HG03045 (cell line): ENCODE data around the gene NPPB.
"Not testable (repeated sequence)": the region's sequence is repeated elsewhere in the genome, so short reads cannot be mapped to it uniquely, and the experiment has no call there.

Experiments used
- ATAC-seq: cut with Tn5 transposase; IDR thresholded peaks from one replicate; pipeline ENCODE4 v1.9.1; 2021; ENCODE audit warnings: mild to moderate bottlenecking, moderate library complexity; ENCODE audit not compliant: unreplicated experiment

Gene NPPB

DNA sequence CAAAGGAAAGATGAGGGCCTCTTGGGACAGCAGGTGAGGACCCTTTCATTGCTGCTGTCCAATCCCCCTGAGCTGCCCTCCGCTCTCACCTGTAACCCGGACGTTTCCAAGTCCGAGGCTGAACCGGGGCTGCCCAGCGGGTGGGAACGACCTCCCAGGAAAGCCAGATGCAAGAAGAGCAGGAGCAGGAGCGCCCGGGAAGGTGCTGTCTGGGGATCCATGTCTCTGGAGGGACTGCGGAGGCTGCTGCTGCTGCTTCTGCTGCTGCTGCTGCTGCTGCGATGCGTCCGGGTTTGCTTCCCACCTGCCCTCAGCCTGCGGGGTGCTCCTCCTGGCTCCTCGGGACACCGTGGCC lies at the start of gene NPPB:
Gene NPPB (minus strand): TSS at position 333 of the 355 bp plus-strand sequence. CDS start 112 bp downstream, at position 221.
- ATAC-seq: no peak

DNA sequence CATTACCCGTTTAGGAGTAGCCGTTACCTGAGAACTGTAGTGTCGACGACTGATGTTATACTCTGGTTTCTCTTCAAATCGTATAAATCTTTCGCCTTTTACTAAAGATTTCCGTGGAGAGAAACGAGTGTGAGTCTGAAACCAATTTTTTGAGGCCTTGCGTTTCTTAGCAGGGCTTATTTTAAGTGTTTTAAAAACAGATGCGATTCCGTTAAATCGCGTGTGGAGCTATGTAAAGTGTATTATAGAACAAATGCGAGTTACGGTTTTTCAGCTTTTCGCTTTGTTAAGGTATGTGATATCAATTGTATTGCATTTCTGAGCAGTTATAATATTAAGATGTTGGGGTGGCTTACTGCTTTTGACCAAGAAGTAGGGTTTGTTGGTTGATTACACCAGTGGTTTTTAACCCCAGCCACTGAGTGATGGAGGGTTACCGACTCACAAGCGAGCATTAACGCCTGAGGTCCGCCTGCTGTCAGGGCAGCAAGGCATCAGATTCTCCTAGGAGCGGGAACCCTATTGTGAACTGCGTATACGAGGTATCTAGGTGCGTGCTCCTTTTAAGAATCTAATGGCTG lies 49.4 kb upstream of the NPPB start:
- ATAC-seq: peak; percentile 51

DNA sequence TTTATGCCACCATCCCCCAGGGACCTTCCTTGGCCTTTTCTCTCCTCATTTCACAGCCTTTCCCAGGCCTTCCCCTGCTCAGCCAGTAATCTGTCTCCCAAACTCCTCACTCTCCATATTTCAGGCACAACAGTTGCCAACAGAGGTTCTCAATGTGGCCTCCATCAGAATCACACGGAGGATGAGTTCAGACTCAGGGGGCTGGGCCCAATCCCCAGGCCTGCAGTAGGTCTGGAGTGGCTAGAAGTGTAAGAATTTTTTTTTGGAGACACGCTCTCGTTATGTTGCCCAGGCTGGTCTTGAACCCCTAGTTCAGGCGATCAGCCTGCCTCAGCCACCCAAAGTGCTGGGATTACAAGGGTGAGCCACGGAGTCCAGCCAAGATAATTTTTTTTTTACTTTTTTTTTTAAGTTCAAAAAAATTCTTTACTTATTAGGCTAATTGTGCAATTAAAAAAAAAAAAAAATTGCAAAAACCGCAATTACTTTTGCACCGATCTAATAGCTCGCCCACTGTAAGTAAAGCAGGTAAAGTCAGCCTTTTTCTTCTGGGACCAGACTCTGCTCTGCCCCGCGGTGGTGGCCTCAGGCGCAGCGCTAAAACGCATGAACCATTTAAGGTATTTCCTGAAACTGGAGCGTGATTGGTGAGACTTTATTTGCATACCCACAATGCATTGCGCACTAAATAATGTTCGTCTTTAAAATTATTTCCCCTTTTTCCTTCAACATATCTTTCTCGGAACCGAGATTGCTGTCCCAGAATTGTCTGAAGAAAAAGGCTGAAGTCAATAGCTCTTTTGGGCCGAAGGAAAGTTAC lies 48.7 kb upstream of the NPPB start:
- ATAC-seq: peak; percentile 39

DNA sequence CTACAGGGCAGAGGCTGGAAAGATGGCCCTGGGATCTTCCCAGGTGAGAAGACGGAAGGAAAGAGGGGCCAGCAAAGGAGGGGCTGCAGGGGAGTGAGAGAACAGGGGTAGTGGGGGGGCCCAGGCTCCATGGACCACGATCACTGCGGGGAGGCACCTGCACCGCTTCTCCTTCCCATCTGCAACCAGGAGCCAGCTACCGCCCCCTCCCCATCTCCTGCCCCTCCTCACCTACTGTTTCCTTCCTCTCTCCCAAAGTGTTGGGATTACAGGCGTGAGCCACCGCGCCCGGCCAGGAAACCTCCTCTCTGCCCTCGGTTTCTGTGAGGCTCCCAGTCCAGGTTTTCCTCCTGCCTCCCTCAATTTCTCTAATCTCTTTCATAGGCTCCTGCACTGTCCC lies 48.1 kb upstream of the NPPB start:
- no peak for ATAC-seq

DNA sequence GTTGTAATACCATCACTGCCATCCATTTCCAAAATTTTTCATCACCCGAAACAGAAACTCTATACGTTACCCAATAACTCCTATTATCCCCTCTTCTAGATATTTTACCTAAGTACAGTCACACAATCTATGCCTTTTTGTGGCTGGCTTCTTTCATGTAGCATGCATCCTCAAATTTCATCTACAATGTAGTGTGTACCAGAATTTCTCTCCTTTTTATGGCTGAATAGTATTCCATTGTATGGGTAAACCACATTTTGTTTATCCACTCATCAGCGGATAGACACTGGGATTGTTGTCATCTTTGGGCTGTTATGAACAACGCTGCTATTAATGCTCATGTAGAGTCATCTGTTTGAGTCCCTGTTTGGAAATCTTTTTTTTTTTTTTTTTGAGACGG lies 46.2 kb upstream of the NPPB start:
- no peak for ATAC-seq

DNA sequence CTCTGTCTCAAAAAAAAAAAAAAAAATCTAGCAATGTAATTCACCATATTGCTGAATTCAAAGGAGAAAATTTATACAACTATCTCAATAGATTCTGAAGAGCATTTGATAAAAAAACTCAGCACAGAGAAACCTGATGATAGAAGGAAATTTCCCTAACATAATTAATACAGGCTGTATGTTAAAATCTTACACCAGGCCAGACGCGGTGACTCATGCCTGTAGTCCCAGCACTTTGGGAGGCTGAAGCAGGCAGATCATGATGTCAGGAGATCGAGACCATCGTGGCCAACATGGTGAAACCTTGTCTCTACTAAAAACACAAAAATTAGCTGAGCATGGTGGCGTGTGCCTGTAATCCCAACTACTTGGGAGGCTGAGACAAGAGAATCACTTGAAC lies 45.4 kb upstream of the NPPB start:
- not testable (repeated sequence) for ATAC-seq

DNA sequence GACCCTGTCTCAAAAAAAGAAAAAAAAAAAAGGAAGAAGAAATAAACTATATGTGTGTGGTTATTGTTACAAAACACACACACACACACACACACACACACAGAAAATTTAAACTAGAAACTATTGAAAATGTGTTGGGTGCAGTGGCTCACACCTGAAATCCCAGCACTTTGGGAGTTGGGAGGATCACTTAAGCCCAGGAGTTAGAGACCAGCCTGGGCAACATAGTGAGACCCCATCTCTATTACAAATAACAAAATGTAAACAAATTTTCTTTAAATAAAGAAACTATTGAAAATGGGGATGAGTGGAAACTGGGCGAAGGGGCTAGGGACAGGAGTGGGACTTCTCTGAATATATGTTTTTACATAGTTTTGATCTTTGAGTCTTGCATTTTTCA lies 44.5 kb upstream of the NPPB start:
- no peak for ATAC-seq

DNA sequence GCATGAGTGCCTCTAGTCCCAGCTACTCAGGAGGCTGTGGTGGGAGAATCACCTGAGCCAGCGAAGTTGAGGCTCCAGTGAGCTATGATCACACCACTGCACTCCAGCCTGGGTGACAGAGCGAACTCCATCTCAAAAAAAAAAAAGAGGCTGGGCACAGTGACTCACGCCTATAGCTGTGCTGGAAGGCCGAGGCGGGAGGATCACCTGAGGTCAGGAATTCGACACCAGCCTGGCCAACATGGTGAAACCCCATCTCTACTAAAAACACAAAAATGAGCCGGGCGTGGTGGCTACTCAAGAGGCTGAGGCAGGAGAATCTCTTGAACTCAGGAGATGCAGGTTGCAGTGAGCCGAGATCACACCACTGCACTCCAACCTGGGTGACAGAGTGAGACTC lies 42.7 kb upstream of the NPPB start:
- not testable (repeated sequence) for ATAC-seq

DNA sequence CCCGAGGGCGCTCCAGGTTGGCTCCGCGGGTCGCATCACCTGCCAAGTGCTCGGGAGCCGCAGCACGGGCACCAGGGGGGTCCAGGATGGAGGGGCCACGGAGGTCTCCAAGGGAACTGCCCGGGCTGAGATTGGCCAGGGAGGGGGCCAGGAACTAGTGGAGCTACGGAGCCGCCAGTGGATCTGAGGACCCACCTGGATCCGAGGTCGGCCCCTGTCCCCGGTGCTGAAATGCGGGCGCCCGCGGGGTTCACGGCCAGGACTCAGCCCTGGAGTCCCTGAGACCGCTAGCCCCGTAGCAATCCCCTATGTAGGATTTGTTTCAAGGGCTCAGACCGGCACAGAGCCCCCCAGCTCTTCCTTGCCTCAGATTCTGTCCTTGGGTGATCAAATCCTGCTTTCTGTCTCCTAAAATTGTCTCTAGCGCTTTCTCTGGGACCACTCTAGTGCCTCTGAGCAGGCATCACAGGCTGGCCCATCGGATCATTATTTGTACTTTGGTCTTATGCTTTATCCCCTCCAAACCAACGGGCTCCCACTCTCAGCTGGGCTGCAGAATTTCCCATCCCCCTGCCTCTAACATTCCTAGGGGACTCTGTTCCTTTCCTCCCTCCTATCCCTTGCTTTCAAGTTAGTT lies 40.2 kb upstream of the NPPB start:
- ATAC-seq: no peak

DNA sequence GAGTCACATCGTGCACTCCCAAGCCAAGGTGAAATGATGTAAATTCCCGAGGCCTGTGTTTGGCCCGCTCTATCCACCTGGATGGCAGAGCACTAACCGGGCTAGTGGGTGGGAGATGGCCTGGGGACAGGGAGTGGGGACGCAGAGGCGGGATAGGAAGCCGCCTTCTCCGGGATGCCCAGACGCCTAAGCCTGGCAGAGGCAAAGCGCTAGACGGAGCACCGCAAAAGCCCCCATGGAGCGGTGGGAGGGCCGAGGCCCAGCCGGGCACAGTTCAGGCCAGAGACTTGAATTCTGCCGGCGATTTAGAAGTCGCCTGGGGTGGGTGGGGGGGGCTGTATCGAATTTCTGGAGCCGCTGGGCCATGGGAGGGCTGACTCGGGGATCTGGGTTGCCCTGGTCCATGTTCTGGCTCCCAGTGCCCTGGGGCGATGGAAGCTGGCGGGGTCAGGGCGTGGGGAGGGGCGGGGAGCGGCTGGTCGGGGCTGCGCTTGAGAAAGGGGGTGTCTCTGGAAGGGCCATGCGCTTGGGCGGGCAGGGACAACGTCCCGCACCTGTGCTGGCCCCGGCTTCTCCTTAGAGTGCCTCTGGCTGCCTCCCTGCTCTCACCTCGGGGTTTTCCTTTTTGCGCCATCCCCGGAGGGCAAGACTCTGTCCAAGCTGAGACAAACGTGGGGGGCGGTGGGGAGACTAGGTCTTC lies 39.5 kb upstream of the NPPB start:
- no peak for ATAC-seq

DNA sequence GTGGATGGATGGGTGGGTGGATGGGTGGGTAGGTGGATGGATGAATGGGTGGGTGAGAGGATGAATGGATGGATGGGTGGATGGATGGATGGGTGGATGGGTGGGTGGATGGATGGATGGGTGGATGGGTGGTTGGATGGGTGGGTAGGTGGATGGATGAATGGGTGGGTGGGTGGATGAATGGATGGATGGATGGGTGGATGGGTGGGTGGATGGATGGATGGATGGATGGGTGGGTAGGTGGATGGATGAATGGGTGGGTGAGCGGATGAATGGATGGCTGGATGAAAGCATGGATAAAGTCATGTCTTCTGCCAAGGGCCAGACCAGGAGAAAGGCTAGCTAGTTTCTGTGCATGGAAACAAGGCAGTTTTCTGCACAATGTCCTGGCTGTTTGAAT lies 35.8 kb upstream of the NPPB start:
- not testable (repeated sequence) for ATAC-seq

DNA sequence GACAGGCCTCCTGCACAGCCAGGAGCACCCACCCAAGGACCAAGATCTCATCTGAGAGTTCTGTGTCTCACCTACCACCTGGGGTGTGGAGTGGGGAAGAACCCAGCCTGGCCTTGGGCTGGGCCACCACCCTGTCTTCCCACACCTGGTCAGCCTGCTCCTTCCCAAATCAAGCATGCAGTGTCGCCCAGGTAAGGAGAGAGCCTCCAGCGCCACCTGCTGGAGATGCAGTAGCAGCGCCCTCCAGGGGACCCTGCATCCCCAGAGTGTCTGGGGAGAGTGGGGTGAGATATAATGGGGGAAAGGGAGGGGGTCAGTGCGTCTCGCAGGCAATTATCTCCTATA lies 35.1 kb upstream of the NPPB start:
- no peak for ATAC-seq

DNA sequence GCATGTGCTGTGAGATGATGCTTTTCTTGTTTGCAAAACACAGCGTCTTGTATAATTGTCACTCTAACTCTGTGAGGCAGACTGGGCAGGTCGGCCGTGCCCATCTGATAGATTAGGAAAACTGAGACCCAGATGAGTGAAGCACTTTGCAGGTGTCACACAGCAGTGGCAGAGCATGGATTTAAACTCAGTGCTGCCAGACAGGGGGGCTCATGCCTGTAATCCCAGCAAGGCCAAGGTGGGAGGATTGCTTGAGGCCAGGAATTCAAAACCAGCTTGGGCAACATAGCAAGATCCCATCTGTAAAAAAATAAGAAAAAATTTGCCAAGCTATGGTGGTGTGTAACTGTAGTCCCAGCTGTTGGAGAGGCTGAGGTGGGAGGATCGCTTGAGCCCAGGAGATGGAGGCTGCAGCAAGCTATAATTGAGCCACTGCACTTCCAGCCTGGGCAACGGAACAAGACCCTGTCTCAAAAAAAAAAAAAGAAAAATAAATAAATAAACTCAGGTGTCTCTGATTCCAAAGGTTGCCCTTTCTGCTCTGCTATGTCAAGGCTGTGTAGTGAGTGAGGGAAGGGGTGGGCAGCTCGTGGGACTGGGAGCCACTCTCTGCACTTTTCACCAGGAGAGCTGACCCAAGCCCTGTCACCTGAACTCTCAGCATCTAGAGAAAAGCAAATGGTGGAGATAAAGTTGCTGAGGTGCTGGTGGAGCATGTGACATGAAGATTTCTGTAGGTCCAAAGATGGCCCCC lies 32.9 kb upstream of the NPPB start:
- ATAC-seq: no peak

DNA sequence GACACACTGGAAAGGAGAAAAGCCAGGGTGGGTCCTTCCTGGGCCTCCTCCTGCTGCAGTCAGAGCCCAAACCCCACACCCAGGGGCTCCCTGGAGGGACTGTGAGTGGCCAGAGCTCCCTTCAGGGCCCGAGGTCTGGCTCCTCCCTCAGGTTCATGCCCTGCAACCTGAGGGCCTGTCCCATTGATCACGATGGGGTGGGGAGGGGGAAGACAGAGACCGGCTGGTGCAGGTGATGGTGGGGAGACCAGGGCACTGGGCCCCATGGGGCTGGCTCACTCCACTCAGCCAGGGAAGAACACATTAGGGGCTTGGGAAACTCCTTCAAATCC lies 30.1 kb upstream of the NPPB start:
- no peak for ATAC-seq

DNA sequence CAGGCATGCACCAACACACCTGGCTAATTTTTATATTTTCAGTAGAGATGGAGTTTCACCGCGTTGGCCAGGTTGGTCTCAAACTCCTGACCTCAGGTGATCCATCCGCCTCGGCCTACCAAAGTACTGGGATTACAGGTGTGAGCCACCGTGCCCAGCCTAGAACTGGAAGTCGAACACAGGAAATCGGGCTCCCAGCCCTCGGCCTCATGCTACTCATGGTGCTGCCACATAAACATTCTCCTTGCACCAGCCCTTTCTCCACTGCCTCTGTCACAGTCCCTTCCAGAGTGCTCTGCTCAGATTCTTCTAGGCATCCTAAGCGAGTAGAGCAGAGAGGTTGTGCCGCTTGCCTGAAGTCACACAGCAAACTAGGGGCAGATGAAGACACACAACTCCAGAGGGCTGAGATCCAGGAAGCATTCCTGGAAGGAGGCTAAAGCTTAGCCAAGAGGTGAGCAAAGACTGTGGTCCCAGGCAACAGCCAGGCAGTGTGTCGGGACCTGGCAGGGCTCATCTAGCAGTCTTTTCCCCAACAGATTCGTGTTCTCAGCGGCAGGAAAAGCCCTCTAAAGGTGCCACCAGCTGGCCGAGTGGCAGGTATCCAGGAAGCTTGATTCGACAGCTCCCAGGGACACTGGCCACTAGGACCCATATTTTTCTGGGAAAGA lies 29.6 kb upstream of the NPPB start:
- ATAC-seq: no peak

DNA sequence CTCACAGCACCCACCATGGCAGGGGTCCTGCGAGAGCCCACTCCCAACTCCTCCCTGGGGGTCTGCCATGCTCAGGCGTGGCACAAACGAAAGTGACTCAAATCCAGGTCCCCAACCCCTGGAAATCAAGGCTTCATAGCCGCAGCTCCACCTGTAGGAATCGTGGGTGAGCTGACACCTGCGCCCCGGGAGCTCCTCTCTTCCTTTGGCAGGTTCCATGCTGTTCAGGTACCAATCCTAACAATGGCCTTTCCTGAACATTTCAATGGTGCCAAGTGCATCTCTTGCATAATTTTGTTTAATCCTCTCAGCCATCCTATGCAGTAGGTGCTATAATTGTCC lies 28.9 kb upstream of the NPPB start:
- ATAC-seq: no peak

DNA sequence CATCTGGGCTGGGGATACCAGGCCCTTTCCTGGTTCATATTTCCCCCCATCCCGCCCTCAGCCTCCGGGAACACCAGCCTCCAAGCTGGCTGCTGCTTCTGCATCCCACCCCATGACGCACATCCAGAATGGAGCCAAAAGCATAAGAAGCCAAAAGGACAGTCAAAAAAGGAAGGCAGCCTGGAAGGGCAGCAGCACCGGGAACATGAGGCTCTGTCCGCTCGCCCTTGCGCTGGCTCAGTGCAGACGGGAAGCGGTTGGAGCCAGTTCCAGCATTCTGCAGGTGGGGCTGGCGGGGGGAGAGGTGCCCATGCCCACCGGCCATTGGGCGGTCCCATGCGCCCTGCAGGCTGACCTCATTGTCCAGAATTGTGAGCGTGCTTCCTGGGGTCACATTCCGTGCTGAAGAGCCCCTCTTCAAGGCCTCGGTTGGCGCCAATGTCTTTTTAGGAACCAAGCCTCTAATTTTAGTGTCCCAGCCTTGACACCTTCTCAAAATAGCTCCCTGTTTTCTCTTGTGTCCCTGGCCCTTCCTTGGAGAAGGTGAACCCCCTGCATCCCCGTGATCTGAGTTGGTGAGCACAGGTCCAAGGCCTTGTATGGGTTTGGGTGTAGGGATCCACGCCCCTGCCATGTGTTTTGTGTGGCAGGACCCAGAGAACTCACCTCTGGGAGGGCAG lies 28.4 kb upstream of the NPPB start:
- no peak for ATAC-seq

DNA sequence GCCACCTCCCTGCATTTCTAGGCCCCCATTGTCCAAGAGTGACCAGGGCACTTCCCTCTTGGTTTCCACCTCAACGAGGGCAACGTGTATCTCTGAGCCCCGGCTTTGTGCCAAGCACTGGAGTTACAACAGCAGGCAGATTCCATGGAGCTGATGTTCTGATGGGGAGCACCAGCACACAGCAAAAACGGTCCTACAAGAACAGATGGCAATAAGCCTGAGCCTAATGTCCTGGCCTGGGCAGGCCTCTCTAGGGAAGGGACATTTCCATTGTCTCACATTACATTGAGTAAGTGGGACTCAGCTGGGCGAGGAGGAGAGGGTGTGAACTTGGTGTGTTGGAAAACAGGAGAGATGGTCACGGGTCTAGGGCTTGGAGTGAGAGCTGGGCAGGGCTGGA lies 27.2 kb upstream of the NPPB start:
- ATAC-seq: no peak

DNA sequence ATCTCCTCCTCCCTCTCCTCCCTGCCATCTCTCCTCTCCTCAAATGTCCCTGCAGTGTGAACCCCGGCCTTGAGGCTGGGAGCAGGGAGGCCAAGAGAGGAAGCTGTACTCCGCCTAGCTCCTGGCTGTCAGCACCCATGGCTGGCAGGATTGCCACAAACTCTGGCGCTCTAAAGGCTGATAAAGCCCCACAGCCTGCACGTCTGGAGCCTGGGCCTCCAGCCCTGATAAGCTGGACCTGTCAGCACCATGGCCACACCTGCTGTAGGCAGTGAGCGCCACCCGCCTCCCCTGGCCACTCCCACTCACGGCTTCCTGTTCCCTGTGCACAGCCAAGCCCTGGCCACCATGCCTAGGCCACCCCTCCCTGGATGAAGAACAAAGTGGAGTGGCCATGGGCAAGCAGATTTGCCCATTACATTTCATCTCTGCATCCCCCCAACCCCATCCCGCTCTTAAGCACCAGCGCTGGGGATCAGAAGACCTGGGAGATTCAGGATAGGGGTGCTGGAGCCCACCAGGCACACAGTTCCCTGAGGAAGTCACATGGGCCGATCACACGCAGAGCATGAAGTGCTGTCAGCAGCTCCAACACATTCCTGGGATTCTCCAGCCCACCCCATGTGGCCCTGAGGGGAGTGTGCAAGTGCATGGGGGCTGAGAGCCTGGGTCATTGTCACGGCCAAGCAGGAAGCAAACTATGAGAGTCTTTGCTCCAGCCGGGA lies 24.2 kb upstream of the NPPB start:
- no peak for ATAC-seq
